Erythroblast (primary cell): ENCODE measurements around the gene JPT2.
A peak's percentile ranks its signal among the peaks of the same experiment; 100 is the strongest.

Source experiments
- DNase-seq, 2 experiments: peaks; one replicate each; lab custom pipeline; 2025; lab: John Stamatoyannopoulos, UW
- GATA1 ChIP-seq: IDR thresholded peaks from 2 replicates; pipeline ENCODE4 v1.6.1; 2011; ENCODE audit warnings: low read depth, mild to moderate bottlenecking, control low read depth, low read length, moderate library complexity
- POLR2A ChIP-seq: IDR thresholded peaks from 2 replicates; pipeline ENCODE4 v1.6.1; 2011; ENCODE audit warnings: mild to moderate bottlenecking, low read length

Gene JPT2

DNA sequence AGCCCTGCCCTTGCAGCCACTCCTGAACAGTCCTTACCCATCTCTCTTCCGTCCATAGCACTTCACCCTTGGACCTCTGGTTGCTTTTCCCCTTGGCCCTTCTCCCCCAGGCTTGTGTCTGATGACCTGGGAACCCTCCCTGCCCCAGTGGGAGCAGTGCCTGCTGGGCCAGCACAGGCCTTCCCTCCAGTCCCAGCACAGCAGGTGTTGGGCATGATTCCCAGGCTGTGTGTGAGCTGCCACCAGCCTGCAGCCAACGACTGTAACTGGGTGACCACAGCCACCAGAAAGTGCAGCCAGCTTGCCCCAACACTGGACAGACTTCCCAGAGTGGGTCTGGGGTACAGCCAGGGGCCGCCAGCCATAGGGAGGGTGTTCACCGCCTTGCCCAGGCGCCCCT, 35.9 kb upstream of the JPT2 start:
- DNase-seq, result no peak
- TF ChIP-seq POLR2A, result no peak
- no peak for TF ChIP-seq GATA1

DNA sequence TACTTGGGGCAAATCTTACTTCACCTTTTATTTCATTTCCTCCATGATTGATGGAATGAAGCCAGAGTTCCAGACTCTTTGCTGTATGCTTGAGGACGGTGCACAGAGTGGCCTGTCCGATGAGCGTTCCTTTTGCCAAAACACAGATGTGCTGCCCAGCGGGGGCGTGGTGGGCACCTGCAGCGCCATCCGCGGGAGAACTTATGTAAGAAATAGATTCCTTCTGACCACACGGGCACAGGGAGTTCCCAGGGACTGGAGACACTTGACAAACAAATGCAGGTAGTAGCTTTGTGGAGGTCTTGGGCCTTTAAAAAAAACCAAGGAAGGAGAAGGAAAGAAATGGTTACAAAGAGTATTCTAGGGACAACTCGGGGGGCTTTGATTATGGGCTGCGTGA, 35.3 kb upstream of the JPT2 start:
- DNase-seq, result no peak
- TF ChIP-seq GATA1 (no peak), POLR2A (no peak)

DNA sequence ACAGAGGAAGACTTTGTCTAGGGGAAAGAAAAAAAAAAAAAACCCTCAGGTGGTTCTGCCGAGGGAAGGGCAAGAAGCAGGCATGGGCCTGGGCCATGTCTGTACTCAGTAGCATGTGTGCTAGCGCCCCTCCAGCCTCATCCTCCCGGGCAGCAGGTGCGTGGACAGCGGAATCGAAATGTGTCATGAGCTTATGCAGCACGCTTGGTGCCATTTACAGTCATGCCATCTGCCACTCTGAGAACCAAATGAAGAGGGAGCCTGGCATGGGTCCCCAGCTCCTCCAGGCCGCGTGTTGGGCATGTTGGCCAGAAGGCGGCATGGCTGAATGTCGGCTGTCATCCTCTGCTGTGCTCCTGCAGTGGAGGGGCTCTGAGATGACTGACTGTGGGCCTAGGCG, 34.6 kb upstream of the JPT2 start:
- TF ChIP-seq POLR2A, result no peak
- no peak for TF ChIP-seq GATA1
- DNase-seq, result no peak

DNA sequence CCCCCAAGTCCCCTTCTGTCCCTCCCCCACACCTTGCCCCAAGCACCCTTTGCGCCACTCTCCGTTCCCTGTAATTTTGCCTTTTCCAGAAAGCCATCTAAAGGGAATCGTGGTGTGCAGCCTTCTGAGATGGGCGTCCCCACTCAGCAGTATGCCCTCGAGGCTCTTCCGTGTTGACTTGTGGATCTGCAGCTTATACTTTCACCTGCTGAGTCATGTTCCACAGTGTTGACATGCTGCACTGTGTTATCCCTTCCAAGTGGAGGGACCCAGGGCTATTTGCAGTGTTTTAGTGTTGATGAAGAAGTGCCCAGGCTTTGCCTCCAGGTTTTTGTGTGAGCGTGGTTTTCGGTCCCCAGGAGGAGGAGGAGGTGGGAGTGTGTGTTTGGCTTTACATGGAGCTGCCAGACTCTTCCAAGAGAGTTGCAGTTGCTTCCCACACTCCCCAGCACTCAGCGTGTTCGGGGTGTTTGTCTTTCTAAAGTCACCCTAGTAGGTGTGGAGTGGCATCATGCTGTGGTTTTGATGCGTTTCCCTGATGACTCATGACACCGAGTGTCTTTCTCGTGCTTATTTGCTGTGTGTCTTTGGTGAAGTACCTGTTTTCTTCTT, 32.1 kb upstream of the JPT2 start:
- DNase-seq, result peak; percentile 69 to 80
- TF ChIP-seq POLR2A, result peak; percentile 43
- TF ChIP-seq GATA1, result no peak

DNA sequence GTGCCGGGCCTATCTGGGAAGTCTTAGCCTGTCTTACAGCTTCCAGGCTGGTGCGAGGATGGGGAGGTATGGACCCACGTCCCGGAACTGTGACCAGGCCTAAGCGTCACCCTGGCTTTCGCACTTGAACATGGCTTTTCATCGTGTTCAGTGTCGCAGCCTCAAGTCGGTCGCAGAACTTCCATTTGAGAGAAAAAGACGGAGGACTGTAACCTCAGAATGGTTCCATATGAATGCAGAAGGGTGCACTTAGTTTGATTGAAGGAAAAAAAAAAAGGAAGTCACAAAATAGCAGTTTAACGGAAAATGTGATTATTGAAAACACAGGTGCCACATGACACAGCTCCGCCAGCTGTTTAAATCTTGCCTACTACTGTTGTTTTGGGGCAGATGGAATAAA, 30.2 kb upstream of the JPT2 start:
- DNase-seq, result no peak
- TF ChIP-seq GATA1 (no peak), POLR2A (no peak)

DNA sequence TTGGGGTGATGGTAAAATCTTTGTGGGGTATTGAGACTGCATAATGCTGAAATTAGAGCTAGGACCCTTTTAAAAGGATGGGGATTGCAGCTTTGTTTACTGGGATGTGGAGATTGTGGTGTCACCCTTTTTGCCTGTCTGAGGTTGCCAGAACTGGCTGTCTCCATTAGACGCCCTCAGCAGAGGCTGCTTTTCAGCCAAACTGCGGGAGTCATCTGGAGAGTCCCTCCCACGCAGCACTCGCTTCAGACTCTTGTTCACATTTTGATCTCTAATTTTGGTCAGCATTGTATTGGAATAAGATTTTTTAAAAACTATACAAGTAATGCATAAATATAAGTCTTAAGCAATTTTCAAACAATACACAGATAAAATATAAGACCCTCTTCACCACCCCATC, 27.9 kb upstream of the JPT2 start:
- TF ChIP-seq GATA1 (no peak), POLR2A (no peak)
- DNase-seq, result no peak

DNA sequence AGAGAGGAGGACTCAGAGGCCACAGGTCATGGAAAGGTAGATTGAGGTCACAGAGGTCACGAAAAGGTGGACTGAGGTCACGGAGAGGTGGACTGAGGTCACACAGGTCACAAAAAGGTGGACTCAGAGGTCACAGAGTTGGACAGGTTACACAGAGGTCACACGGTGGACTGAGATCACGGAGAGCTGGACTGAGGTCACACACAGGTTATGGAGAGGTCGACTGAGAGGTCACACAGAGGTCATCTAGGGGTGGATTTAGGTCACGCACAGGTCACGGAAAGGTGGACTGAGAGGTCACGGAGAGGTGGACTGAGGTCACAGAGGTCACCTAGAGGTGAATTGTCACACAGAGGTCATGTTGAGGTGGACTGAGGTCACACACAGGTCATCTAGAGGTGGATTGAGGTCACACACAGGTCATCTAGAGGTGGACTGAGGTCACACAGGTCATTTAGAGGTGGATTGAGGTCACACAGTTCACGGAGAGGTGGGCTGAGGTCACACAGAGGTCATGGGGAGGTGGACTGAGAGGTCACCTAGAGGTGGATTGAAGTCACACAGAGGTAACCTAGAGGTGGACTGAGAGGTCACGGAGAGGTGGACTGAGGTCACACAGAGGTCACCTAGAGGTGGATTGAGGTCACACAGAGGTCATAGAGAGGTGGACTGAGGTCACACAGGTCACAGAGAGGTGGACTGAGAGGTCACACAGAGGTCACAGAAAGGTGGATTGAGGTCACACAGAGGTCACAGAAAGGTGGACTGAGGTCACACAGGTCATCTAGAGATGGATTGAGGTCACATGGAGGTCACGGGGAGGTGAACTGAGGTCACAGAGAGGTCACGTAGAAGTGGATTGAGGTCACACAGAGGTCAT, 26.7 kb upstream of the JPT2 start:
- peak; percentile 54 to 69 for DNase-seq
- TF ChIP-seq POLR2A, result no peak
- no peak for TF ChIP-seq GATA1

DNA sequence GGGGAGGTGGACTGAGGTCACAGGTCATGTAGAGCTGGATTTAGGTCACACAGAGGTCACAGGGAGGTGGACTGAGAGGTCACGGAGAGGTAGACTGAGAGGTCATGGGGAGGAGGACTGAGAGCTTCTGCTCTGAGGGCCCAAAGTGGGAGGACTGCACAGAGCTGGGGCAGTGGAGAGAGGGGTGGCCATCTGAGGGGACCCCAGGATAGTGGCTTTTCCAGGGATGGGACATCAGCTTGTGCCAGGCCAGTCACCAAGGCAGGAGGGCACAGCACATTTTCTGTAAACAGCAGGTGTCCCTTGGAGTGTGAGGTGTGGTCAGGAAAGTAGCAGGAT, 26.1 kb upstream of the JPT2 start:
- TF ChIP-seq GATA1 (no peak), POLR2A (no peak)
- DNase-seq, result no peak

DNA sequence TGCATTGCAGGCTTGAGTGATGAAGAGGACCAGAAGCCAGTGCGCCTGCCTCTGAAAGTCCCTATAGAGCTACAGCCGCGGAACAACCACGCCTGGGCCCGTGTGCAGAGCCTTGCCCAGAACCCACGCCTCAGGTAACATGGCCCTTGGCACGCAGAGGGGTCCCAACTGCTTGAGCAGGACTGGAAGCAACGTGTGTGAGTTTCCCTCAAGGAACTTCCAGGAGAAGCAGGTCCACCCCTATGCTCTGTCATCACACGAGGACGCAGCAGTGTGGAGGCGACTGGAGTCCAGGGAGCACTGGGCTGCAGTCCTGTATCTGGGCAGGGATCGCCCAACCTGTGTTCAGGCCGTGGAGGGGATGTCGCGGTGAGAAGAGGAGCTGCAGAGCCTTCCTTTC, 25.1 kb upstream of the JPT2 start:
- TF ChIP-seq GATA1 (no peak), POLR2A (no peak)
- no peak for DNase-seq

DNA sequence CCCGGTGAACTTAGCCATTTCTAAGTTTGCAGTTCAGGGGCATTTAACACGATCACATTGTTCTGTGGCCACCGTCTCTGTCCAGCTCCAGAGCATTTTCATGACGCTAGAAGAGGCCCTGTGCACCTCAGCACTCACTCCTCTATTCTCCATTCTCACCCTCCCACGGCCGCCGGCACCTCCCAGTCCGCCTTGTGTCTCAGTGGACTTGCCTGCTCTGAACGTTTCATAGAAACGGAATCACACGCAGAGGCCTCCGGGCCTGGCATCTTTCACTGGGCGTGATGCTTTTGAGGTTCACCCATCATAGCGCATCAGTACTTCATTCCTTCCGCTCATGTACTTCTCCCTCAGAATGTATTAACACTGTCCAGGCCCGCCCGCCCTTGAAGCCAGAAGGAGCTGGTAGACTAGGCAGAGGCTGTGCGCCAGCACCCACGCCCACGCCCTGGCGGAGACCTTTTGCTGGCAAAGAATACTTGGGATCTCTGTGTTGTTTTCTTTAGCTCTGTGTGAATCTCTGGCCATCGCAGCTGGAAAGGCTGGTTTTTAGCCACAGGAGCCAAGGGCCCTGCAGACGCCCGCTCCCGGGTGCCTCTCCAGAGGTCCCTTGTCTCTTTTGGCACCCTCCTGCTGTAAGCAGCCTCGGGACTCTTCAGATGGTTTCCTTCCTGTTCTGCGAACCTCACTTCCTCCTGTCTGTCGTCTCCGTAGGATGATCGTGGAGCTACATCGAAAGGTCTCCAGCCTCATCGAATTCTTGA, 23.4 kb upstream of the JPT2 start:
- TF ChIP-seq POLR2A (no peak), GATA1 (no peak)
- DNase-seq, result no peak

DNA sequence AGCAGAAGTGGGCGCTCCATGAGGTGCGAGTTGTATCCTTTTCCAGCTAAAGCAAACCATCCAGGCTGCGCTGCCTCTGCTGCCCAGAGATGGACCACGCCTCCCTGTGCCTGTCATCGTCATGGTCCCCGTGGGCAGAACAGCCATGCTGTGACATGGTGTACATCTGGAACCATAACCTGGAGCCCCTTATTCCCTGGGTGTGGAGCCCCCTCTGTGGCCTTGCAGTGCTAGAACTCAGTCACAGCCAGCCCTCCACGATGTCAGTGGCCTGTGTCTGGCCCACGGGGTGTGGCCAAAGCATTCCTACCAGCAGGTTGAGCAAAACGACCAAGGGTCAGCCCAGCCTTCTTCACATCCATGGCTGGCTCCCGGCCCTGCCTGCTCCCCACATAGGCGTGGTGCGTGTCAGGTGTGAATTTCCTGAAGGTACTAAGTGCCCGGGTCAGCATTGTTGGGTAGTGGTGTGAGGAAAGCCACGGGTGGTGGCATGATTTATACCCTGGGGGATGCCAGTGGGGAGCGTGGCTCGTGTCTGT, 22.7 kb upstream of the JPT2 start:
- DNase-seq, result no peak
- no peak for TF ChIP-seq POLR2A
- no peak for TF ChIP-seq GATA1

DNA sequence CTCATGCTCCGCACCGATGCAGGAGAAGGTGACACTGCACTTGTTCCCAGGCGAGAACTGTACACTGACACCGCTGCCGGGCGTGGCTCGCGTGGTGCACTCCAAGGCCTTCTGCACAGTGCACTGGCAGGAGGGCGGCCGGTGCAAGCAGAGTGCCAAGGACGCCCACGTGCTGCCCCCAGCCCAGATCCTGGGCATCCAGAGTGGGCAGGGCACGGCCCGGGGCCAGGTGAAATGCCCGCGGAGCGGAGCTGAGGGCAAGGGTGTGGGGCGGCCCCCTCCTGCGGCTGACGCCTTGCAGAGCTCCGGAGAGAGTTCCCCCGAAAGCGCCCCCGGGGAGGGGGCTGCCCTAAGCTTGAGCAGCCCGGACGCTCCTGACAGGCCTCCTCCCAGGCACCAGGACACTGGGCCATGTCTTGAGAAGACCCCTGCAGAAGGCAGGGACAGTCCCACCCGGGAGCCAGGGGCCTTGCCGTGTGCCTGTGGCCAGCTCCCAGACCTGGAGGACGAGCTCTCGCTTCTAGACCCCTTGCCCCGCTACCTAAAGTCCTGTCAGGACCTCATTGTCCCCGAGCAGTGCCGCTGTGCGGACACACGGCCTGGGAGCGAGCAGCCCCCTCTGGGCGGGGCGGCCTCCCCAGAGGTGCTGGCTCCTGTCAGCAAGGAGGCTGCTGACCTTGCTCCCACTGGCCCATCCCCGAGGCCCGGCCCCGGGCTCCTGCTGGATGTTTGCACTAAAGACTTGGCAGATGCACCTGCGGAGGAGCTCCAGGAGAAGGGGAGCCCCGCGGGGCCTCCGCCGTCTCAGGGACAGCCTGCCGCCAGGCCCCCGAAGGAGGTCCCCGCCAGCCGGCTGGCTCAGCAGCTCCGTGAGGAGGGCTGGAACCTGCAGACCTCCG, 21.9 kb upstream of the JPT2 start:
- DNase-seq, result no peak
- TF ChIP-seq POLR2A (no peak), GATA1 (no peak)

DNA sequence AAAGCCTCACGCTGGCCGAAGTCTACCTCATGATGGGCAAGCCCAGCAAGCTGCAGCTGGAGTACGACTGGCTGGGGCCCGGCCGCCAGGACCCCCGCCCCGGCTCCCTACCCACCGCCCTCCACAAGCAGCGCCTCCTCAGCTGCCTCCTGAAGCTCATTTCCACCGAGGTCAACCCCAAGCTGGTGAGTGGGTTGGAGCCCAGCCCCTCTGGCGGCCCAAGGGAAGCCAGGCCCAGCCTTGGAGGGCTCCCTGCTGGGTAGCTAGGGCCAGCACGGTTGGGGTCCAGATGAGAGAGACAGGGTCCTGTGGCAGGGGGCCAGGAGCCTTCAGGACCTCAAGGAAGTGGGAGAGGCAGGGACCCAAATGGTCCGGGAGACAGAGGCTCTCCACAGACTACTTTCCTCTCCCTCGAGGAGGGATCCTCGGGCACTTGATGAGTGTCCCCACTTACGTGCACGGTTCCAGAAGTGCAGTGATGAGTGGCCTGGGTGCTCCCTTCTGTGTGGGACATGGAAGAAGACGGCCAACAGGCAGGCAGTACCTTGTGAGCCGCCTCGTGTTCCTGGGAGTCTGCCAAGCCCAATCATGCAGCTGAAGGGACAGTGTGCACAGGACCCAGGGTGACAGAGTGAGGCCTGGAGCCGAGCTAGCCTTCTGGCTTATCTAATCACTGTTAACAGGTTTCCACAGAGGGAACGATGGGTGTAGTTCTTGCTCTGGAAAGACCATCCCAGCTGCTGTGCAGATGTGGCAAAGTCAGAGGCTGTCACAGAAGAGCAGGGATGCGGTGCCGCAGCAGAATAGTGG, 21.1 kb upstream of the JPT2 start:
- peak; percentile 83 to 93 for DNase-seq
- TF ChIP-seq GATA1 (no peak), POLR2A (no peak)
